ENCODE results near the gene FMO5. TPM values are rescaled to one million over a fixed set of nuclear protein-coding genes. Genes with fewer than 3 reads are reported as not detected.
"Not testable (repeated sequence)": the region's sequence is repeated elsewhere in the genome, so short reads cannot be mapped to it uniquely, and the experiment has no call there.

The FMO5 gene
- total RNA-seq, 1 experiment from 2014 or later: not detected

DNA sequence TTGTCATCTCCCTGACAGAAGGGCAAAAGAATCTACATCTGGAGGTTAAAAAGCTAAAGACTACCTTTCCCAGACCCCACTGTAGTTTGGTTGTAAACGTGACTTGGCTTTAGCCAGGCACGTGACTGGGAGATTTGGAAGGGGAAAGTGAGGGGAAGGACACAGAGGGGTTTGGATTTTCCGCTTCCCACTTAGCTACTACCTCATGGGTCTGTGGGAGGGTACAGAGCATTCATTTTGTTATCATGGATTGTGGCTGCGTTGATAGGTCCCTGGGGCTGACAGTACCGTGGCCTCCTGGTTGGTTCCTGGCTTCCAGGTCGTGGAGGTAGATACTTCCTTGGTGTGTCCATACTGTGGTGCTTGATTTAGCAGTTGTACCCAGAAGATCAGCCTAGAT is 20.0 kb upstream of the FMO5 start:
- Histone ChIP-seq H3K27me3 (no peaks in the 10 kb centered on the region), H3K4me3 (no peak overlapping the region), H3K36me3 (no peaks in the 10 kb centered on the region), H3K27ac (no peak overlapping the region), H3K4me1 (no peaks in the 10 kb centered on the region), H3K9me3 (replicated peaks) (0 out of 2 replicates have a peak, but pooled peaks cover 3% of the 10 kb centered on the region)
- DNase-seq: no peak

DNA sequence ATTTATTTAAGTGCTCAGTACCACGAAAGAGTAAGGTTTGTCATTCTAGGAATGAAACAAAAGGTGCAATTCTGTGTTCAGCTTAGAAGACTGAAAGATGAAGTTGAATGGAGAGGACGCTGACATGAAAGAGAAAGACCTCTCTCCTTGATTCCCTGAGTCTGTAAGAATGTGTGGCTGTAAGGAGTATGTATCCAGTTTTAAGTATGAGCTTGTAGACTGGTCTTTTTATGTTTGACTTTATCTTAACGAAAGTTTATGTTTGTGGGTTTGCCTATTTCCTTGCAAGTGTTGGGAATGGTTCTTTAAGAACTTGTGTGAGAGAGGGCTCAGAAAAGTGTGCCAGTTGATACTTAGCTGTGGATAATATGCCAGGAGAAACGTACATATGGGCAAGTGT is 18.7 kb upstream of the FMO5 start:
- H3K4me3 ChIP-seq: peak overlapping the region; percentile 92
- no peaks in the 10 kb centered on the region for H3K27me3 ChIP-seq
- DNase-seq: peak in 1 of 2 experiments; percentile 19
- H3K36me3 ChIP-seq: no peaks in the 10 kb centered on the region
- peak overlapping the region; percentile 85 for H3K27ac ChIP-seq
- H3K4me1 ChIP-seq: no peaks in the 10 kb centered on the region
- 0 out of 2 replicates have a peak, but pooled peaks cover 1% of the 10 kb centered on the region for H3K9me3 ChIP-seq (replicated peaks)

DNA sequence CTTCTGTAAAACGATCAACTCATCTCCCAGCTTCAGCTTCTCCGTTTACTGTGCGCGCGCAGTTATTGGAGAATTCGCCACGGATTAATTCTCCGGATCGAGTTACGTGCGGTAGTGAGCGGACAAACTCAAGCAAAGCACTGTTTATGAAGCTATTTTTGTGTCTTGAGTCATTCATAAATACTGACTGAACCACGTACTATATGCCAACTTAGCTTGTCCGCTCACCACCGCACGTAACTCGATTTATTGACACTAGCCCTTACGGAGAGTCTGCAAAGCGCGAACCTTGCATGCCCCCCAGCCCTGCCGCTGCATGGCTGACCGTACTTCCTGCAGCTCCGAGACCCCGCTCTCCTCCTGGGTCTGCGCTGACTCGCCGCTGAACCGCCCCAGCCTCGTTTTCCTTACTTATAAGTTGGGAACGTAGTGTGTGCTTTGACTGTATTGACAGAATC is 18.1 kb upstream of the FMO5 start:
- Histone ChIP-seq H3K27me3 (no peaks in the 10 kb centered on the region), H3K4me3 (peak overlapping the region; percentile 92), H3K36me3 (no peaks in the 10 kb centered on the region), H3K9me3 (replicated peaks) (no peaks in the 10 kb centered on the region), H3K4me1 (no peaks in the 10 kb centered on the region), H3K27ac (peak overlapping the region; percentile 85)
- peak in 1 of 2 experiments; percentile 43 for DNase-seq

DNA sequence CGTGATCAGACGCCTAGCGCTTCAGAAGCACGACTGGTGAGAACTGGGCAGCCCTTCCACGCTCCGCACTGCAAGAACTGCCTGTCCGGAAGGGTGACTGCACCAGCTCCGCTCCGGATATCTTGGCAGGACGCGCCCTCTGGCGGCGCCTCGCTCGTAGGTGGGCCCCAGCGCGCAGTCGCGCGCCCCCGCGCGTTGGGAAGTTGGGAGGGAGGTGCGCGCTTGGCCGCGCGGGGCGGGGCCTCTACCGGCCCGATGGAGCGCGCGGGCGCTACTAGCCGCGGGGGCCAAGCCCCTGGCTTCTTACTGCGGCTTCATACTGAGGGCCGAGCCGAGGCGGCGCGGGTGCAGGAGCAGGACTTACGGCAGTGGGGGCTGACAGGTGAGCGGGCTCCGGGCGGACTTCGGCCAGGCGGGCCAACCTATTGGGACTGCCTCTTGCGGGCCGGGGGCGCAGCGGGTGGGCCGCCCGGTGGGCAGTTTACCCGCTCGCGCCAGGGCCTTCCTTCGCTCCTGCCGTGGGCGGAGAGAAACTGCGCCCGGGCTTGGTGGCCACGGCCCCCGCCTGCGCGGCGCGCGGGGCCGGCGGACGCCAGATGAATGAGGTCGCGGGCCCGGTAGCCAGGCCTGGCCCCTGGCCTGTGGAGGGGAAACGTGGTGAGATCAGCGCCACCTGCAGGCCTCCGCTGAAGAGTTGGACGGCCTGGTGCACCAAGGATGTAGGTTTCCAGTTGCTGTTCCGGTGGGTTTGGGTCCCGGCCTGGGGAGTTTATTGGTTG is 17.5 kb upstream of the FMO5 start, which contains the start of gene CHD1L:
CHD1L (plus strand) TSS at position 236 of the 779 bp plus-strand sequence; CDS start at position 256, 20 bp downstream.
- H3K36me3 ChIP-seq: no peaks in the 10 kb centered on the region
- no peaks in the 10 kb centered on the region for H3K27me3 ChIP-seq
- H3K4me3 ChIP-seq: peak within 1 kb of the TSS; percentile 92
- no peaks in the 10 kb centered on the region for H3K4me1 ChIP-seq
- H3K27ac ChIP-seq: peak within 1 kb of the TSS; percentile 85
- peak; percentile 89 to 92 for DNase-seq
- no peaks in the 10 kb centered on the region for H3K9me3 ChIP-seq (replicated peaks)

DNA sequence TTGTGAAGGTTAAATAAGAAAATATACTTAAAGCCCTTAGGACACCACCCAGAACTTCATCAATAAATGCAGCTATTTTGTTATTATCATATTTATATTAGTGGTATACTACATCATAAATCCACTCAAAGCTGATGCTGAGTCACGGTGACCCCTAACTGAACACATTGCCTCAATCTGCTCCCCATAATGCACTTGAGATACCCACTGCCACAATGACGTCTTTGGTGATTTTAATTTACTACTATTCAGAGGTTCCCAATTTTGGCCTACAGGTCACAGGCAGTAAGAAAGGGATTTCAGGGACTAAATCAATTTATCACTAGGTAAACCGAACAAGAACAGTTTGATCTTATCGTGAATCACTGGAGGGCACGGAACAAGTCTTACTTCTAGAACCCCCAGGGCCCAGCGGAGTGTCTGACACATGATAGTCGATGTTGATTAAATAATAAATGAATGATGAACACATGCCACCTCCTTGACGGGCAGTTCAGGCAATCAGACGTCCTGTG is 16.9 kb upstream of the FMO5 start:
- peak overlapping the region; percentile 92 for H3K4me3 ChIP-seq

DNA sequence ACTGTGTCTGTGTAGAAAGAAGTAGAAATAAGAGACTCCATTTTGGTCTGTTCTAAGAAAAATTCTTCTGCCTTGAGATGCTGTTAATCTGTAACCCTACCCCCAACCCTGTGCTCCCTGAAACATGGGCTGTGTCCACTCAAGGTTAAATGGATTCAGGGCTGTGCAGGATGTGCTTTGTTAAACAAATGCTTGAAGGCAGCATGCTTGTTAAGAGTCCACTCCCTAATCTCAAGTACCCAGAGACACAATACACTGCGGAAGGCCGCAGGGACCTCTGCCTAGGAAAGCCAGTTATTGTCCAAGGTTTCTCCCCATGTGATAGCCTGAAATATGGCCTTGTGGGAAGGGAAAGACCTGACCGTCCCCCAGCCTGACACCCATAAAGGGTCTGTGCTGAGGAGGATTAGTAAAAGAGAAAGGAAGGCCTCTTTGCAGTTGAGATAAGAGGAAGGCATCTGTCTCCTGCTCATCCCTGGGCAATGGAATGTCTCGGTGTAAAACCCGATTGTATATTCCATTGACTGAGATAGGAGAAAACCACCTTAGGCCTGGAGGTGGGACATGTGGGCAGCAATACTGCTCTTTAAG is 15.1 kb upstream of the FMO5 start:
- not testable (repeated sequence) for H3K27me3 ChIP-seq; H3K4me1 ChIP-seq; DNase-seq; H3K27ac ChIP-seq; H3K9me3 ChIP-seq (replicated peaks); H3K4me3 ChIP-seq; H3K36me3 ChIP-seq

More for the DNA sequence above, 16.9 kb upstream of the FMO5 start:
- Histone ChIP-seq H3K27me3 (no peaks in the 10 kb centered on the region), H3K9me3 (replicated peaks) (no peaks in the 10 kb centered on the region), H3K36me3 (no peaks in the 10 kb centered on the region), H3K4me1 (no peaks in the 10 kb centered on the region), H3K27ac (no peak overlapping the region)
- no peak for DNase-seq

DNA sequence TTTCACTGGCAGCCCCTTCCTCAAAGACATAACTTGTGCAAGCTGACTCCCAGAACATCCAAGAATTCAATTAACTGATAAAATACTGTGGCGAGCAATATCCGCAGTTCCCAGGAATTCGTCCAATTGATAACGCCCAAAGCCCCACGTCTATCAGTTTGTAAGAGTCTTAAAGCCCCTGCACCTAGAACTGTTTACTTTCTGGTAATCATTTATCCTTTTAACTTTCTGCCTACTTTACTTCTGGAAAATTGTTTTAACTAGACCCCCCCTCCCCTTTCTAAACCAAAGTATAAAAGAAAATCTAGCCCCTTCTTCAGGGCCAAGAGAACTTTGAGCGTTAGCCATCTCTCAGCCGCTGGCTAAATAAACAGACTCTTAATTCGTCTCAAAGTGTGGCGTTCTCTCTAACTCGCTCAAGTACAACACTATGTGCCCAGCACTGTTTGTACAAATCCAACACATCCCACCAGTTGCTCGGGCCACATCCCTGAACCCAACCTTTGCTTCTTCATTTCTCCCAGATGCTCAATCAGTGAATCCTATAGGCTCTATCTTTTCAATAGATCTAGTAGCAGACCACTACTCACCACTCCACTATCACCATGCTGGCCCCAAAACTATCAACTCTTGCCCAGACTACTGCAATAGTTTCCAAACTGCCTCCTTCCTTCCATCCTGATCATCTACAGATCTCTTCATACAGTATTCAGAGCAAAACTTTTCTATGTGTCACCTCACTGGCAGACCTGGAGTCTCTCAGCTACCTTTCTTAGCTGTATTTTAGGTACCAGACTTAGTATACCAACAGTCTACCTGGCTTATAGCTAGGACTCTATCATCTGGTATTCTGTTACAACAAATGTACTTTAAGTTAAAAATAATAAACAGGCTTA is 14.0 kb upstream of the FMO5 start:
- Histone ChIP-seq H3K27me3 (no peaks in the 10 kb centered on the region), H3K36me3 (no peaks in the 10 kb centered on the region), H3K4me3 (no peak overlapping the region), H3K27ac (no peak overlapping the region), H3K4me1 (no peaks in the 10 kb centered on the region), H3K9me3 (replicated peaks) (no peaks in the 10 kb centered on the region)
- no peak for DNase-seq

DNA sequence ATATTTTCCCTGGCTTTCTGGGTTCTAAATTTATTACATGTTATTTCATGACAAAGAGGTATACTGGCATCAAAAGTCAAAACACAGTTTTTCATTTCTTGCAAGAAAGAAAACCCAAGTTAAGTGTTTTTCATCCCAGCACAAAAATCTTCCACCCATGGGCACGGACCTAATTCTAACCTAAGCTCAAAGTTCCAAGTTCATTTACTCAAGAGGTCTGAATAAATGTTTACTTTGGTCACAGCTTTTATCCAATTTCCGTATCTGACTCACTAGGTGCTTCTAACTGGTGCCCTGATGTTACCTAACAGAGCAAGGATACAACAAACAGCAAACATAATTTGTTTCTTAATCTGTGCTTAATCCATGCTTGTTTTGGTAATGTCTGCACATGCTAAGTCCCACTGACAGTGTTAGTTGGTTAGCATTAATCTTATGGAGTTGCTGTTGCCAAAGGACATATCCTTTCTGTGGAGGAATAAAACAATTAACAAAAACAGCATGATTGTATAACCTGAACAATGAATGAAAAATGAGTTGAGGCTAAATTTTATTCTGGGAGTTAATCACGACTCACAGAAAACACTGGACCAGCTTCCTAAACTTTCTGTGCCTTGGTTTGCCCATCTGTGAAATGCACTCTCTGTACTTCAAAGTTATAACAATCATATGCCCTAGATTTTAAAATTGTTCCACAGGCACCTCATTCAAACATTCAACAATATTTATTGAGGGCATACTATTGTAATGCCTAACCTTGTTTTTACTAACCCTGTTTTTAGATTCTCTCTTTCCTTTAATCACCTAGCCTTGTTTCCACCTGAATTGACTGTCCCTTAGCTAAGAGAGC is 13.1 kb upstream of the FMO5 start:
- Histone ChIP-seq H3K27ac (no peak overlapping the region), H3K4me1 (no peaks in the 10 kb centered on the region), H3K4me3 (no peak overlapping the region), H3K9me3 (replicated peaks) (no peaks in the 10 kb centered on the region), H3K27me3 (no peaks in the 10 kb centered on the region), H3K36me3 (no peaks in the 10 kb centered on the region)
- no peak for DNase-seq

DNA sequence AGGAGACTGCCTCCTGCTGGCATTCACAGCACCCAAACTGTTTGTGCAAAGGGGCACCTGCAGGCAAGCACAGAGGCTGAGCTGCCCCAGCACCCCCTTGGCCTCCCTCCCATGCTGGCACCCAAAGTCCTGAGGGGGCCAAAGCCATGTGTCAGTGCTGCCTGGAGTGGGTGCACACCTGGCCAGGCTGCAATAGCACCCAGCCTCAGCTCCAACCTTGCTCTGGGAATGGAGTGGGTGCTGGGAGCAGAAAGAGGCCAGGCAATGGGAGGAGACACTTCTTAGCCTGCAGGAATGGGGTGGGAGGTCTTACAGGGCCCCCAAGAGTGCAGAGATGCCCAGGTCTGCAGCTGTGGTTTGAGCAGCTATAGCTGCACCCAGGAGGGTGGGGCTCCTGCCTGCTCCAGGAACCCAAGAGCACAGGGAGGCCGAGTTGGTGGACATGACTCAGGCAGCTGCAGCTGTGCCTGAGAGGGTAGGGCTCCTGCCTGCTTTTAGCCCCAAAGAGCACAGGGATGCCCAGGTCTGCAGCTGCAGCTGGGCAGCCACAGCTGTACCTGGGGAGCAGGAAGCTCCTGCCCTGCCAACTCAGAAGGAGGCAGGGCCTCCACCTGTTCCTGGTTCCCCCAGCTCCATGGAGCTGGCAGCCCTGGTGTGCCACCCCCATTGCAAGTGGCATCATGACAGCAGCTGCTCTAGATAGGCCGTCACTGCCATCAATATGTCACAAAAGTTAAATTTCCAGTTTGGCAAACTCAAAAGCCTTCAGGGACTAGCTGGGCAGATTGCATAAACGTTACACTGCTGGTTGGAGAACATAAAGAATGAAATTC is 12.0 kb upstream of the FMO5 start:
- DNase-seq: no peak
- Histone ChIP-seq H3K4me1 (no peaks in the 10 kb centered on the region), H3K27ac (no peak overlapping the region)

DNA sequence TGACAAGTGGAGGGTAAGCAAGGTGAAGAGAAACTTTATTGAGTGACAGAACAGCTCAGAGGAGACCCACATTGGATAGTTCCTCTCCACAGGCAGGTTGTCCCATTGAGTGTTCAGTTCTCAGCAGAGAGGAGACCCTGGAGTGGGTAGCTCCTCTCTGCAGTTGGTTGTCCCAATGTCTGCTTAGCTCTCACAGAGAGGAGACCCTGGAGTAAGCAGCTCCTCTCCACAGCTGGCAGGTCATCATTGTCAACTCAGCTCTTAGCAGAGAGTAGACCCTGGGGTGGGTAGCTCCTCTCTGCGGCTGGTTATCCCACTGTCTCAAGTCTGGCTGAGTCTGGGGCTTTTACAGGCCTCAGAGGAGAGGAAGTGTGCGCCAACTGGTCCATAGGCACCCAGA is 11.3 kb upstream of the FMO5 start:
- no peak for DNase-seq
- Histone ChIP-seq H3K4me3 (no peak overlapping the region), H3K9me3 (replicated peaks) (no peaks in the 10 kb centered on the region), H3K4me1 (no peaks in the 10 kb centered on the region), H3K27ac (no peak overlapping the region), H3K36me3 (no peaks in the 10 kb centered on the region), H3K27me3 (no peaks in the 10 kb centered on the region)

More for the DNA sequence above, 12.0 kb upstream of the FMO5 start:
- H3K4me3 ChIP-seq: no peak overlapping the region
- no peaks in the 10 kb centered on the region for H3K9me3 ChIP-seq (replicated peaks)
- no peaks in the 10 kb centered on the region for H3K27me3 ChIP-seq
- H3K36me3 ChIP-seq: no peaks in the 10 kb centered on the region

DNA sequence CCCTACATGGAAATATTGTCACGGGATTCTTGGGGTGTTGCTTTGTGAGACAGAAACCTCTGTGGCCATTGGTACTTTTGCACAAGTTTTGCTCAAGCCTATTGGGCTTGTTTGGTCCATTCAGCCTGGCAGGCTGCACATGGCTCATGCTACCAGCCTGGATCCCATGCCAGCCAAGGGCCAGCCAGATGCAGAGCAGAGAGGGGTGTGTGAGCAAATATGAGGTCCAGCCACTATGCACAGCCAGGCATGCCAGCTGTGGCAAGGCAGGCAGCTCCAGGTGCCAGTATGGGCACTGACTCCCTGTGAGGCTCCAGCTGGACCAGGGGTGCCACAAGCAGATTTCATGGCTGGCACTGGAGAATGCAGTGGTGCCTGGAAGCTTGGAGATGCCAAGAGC is 10.7 kb upstream of the FMO5 start:
- Histone ChIP-seq H3K27ac (no peak overlapping the region), H3K4me3 (no peak overlapping the region), H3K27me3 (no peaks in the 10 kb centered on the region), H3K4me1 (no peaks in the 10 kb centered on the region), H3K9me3 (replicated peaks) (no peaks in the 10 kb centered on the region), H3K36me3 (no peaks in the 10 kb centered on the region)
- no peak for DNase-seq

DNA sequence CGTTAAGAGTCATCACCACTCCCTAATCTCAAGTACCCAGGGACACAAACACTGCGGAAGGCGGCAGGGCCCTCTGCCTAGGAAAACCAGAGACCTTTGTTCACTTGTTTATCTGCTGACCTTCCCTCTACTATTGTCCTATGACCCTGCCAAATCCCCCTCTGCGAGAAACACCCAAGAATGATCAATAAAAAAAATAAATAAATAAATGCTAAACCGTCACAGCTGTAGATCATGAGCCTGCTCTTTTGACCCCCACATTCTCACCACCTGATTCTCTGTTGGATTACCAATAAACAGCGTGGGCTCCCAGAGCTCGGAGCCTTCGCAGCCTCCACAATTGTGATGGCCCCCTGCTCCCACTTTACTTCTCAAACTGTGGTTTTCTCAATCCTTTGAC is 8.8 kb upstream of the FMO5 start:
- H3K4me1 ChIP-seq, DNase-seq, H3K4me3 ChIP-seq: not testable (repeated sequence)

DNA sequence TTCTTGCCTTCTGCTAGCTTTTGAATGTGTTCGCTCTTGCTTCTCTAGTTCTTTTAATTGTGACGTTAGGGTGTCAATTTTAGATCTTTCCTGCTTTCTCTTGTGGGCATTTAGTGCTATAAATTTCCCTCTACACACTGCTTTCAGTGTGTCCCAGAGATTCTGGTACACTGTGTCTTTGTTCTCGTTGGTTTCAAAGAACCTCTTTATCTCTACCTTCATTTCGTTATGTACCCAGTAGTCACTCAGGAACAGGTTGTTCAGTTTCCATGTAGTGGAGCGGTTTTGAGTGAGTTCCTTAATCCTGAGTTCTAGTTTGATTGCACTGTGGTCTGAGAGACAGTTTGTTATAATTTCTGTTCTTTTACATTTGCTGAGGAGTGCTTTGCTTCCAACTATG is 5.9 kb upstream of the FMO5 start:
- not testable (repeated sequence) for H3K4me3 ChIP-seq; DNase-seq; H3K4me1 ChIP-seq; H3K36me3 ChIP-seq; H3K27ac ChIP-seq; H3K27me3 ChIP-seq; H3K9me3 ChIP-seq (replicated peaks)

More for the DNA sequence above, 8.8 kb upstream of the FMO5 start:
- not testable (repeated sequence) for H3K9me3 ChIP-seq (replicated peaks); H3K27ac ChIP-seq; H3K36me3 ChIP-seq; H3K27me3 ChIP-seq

All from SJCRH30 (cell line).